DND-41 (cell line): ENCODE results near the gene SLF2.

ENCODE experiments used
- EZH2 ChIP-seq: IDR thresholded peaks from 3 replicates; pipeline ENCODE4 v1.6.1; 2012; ENCODE audit warnings: borderline replicate concordance, low read depth, mild to moderate bottlenecking, moderate library complexity, low read length, inconsistent platforms; ENCODE audit not compliant: severe bottlenecking
- TF ChIP-seq, protein P1 (sequence below): IDR thresholded peaks from 2 replicates; pipeline ENCODE4 v1.5.1; 2012; ENCODE audit warnings: borderline replicate concordance, low read length, moderate library complexity, mild to moderate bottlenecking; ENCODE audit not compliant: poor library complexity, severe bottlenecking; ENCODE audit errors: extremely low read depth

- TF ChIP-seq, protein P1, sequence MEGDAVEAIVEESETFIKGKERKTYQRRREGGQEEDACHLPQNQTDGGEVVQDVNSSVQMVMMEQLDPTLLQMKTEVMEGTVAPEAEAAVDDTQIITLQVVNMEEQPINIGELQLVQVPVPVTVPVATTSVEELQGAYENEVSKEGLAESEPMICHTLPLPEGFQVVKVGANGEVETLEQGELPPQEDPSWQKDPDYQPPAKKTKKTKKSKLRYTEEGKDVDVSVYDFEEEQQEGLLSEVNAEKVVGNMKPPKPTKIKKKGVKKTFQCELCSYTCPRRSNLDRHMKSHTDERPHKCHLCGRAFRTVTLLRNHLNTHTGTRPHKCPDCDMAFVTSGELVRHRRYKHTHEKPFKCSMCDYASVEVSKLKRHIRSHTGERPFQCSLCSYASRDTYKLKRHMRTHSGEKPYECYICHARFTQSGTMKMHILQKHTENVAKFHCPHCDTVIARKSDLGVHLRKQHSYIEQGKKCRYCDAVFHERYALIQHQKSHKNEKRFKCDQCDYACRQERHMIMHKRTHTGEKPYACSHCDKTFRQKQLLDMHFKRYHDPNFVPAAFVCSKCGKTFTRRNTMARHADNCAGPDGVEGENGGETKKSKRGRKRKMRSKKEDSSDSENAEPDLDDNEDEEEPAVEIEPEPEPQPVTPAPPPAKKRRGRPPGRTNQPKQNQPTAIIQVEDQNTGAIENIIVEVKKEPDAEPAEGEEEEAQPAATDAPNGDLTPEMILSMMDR = no peak
- no peak for TF ChIP-seq EZH2
Measured at GRCh38 chr10:101011517-101012423, 99.0 kb downstream of the SLF2 start.
